Activated CD4-positive, alpha-beta T cell treated with anti-CD3 and anti-CD28 coated beads, Interleukin-2, Interleukin-4, amounts not matched to agents 100 ng/mL and 50 ng/mL, durations not matched to agents 16 hours and 8 hours (primary cell): ENCODE results near the gene PIP5K1C.
"Not testable (repeated sequence)": the region's sequence is repeated elsewhere in the genome, so short reads cannot be mapped to it uniquely, and the experiment has no call there.

Experiments used
- DNase-seq: peaks from one replicate; pipeline ENCODE4 v3.0.0-alpha.2; 2020; ENCODE audit warnings: low spot score

Gene PIP5K1C

GRCh38 chr19:3673506-3674439 lies 26.5 kb downstream of the PIP5K1C start:
- no peak for DNase-seq

GRCh38 chr19:3672993-3673392 lies 27.3 kb downstream of the PIP5K1C start:
- no peak for DNase-seq

GRCh38 chr19:3672575-3672948 lies 27.7 kb downstream of the PIP5K1C start:
- no peak for DNase-seq

- DNase-seq = no peak
These were observed 28.3 kb downstream of the PIP5K1C start for GRCh38 chr19:3671680-3672574.

- DNase-seq = peak; percentile 20
These were observed 29.2 kb downstream of the PIP5K1C start for GRCh38 chr19:3670796-3671679.

GRCh38 chr19:3669947-3670795 lies 30.1 kb downstream of the PIP5K1C start:
- DNase-seq = no peak

- no peak for DNase-seq
These were observed 31.0 kb downstream of the PIP5K1C start for GRCh38 chr19:3669082-3669946.

- no peak for DNase-seq
These were observed 31.8 kb downstream of the PIP5K1C start for GRCh38 chr19:3668331-3669081.

GRCh38 chr19:3667766-3668165 lies 32.5 kb downstream of the PIP5K1C start:
- no peak for DNase-seq

GRCh38 chr19:3667037-3667638 lies 33.1 kb downstream of the PIP5K1C start:
- DNase-seq = no peak

- DNase-seq = not testable (repeated sequence)
These were observed 33.8 kb downstream of the PIP5K1C start for GRCh38 chr19:3666545-3666856.

GRCh38 chr19:3665681-3666544 lies 34.4 kb downstream of the PIP5K1C start:
- peak; percentile 58 for DNase-seq

- no peak for DNase-seq
These were observed 35.2 kb downstream of the PIP5K1C start for GRCh38 chr19:3664879-3665642.

GRCh38 chr19:3663838-3664237 lies 36.4 kb downstream of the PIP5K1C start:
- no peak for DNase-seq

GRCh38 chr19:3661284-3662238 lies 38.7 kb downstream of the PIP5K1C start:
- no peak for DNase-seq
